ENCODE data around the gene MAPK12.

The MAPK12 gene

DNA sequence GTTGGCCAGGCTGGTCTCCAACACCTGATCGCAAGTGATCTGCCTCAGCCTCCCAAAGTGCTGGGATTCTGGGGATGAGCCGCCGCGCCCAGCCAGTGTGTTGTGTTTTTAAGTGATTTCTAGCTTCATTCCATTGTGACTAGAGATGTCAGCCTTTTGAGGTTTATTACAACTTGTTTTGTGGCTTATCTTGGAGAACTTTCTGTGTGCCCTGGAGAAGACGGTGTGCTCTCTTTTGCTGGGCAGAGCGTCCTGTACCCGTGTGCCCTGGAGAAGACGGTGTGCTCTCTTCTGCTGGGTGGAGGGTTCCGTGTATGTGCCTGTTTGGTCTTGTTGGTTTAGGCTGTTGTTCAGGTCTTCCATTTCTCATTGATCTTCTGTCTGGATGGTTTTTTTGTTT, 48.2 kb downstream of the MAPK12 start:
- TF ChIP-seq, protein P1, sequence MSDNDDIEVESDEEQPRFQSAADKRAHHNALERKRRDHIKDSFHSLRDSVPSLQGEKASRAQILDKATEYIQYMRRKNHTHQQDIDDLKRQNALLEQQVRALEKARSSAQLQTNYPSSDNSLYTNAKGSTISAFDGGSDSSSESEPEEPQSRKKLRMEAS (IDR thresholded peaks at IDR 0.05; ENCODE audit: low read depth, low read length) = no peak
- no peak for DNase-seq (ENCODE audit: low read depth)

DNA sequence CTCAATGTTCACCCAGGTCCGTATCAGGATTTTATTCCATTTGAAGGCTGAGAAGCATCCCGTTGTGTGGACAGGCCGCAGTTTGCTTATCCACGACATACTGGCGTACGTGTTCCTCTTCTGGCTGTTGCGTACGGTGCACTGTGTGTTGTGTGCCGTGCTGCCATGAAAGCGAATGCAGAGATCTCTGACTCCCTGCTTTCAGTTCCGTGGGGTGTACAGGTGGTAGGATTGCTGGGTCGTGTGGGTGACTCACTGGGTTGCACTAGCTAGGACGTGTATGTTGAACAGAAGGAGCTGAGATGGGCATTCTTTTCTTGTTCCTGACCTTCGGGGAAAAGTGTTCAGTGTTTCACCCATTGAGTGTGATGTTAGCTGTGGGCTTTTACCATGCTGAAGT, 50.3 kb downstream of the MAPK12 start:
- no peak overlapping the region for H3K4me3 ChIP-seq (ENCODE audit: low read depth, low read length)
- DNase-seq (ENCODE audit: low read depth) = no peak
- TF ChIP-seq, protein P1 (IDR thresholded peaks at IDR 0.05; ENCODE audit: low read depth, low read length) = no peak
- no peak for TF ChIP-seq CTCF (IDR thresholded peaks at IDR 0.05; ENCODE audit: low read depth, low read length)
- TF ChIP-seq POLR2A (IDR thresholded peaks at IDR 0.05; ENCODE audit: extremely low read depth, insufficient read length) = no peak
- no peak for TF ChIP-seq MYC (IDR thresholded peaks at IDR 0.05; ENCODE audit: low read depth, low read length)

More for the DNA sequence above, 48.2 kb downstream of the MAPK12 start:
- H3K4me3 ChIP-seq (ENCODE audit: low read depth, low read length) = no peak overlapping the region

- DNase-seq (ENCODE audit: low read depth) = no peak
- no peak overlapping the region for H3K4me3 ChIP-seq (ENCODE audit: low read depth, low read length)
- no peak for TF ChIP-seq CTCF (IDR thresholded peaks at IDR 0.05; ENCODE audit: low read depth, low read length)
- no peak for TF ChIP-seq POLR2A (IDR thresholded peaks at IDR 0.05; ENCODE audit: extremely low read depth, insufficient read length)
- TF ChIP-seq, protein P1 (IDR thresholded peaks at IDR 0.05; ENCODE audit: low read depth, low read length) = no peak
- TF ChIP-seq MYC (IDR thresholded peaks at IDR 0.05; ENCODE audit: low read depth, low read length) = no peak
Observed at GRCh38 chr22:50210378-50211139, 50.9 kb downstream of the MAPK12 start.

- H3K4me3 ChIP-seq (ENCODE audit: low read depth, low read length) = no peak overlapping the region
- TF ChIP-seq, protein P1 (IDR thresholded peaks at IDR 0.05; ENCODE audit: low read depth, low read length) = no peak
- no peak for TF ChIP-seq MYC (IDR thresholded peaks at IDR 0.05; ENCODE audit: low read depth, low read length)
- TF ChIP-seq CTCF (IDR thresholded peaks at IDR 0.05; ENCODE audit: low read depth, low read length) = peak; percentile 92
- TF ChIP-seq POLR2A (IDR thresholded peaks at IDR 0.05; ENCODE audit: extremely low read depth, insufficient read length) = no peak
- DNase-seq (ENCODE audit: low read depth) = peak; percentile 68
Observed at GRCh38 chr22:50209893-50210292, 51.6 kb downstream of the MAPK12 start.

DNA sequence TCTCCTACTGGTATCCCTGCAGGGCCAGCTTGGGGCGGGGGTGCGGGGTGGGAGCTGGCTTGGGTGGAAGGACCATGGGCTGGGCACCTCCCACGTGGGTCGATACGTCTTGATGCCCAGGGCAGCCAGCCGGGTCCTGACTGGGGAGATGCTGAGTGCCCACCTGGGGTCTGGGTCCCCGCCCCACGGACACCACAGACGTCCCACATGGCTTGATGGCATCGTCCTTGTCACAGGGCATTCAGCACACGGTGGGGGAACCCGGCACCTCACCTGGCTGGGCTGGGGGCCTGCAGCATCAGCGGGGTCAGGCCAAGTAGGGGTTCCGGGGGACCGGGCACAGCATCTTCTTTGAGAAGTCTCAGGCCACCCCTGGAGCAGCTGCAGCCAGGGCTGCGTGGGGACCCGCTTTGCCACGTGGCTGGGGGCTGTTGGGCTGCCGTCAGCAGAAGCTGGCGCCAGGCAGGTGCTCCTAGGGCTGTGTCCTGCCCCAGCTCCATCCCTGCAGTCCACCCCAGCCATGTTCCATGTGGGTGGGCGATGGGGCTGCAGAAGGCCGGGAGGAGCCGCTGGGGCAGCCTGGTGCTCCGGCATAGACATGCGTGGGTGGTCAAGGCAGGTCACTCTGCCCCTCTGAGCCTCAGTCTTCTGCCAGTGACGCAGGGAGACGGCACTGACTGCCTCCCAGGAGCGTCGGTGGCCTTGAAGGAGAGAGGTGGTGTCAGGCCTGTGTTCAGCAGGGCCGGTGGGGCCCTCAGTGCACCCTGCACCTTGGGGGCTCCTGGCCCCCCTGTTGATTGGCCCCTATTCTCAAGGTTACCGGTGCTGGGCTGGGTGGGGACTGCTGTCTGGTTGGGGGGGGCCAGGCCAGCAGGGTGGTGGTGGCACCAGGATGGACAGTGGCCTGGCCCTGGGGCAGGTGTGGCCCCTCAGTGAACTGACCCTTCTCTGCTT, 52.3 kb downstream of the MAPK12 start:
- H3K4me3 ChIP-seq (ENCODE audit: low read depth, low read length) = no peak overlapping the region
- TF ChIP-seq CTCF (IDR thresholded peaks at IDR 0.05; ENCODE audit: low read depth, low read length) = no peak
- no peak for DNase-seq (ENCODE audit: low read depth)

GRCh38 chr22:50208430-50208938, 53.0 kb downstream of the MAPK12 start:
- DNase-seq (ENCODE audit: low read depth) = no peak
- TF ChIP-seq, protein P1 (IDR thresholded peaks at IDR 0.05; ENCODE audit: low read depth, low read length) = no peak
- TF ChIP-seq CTCF (IDR thresholded peaks at IDR 0.05; ENCODE audit: low read depth, low read length) = no peak
- no peak for TF ChIP-seq MYC (IDR thresholded peaks at IDR 0.05; ENCODE audit: low read depth, low read length)
- TF ChIP-seq POLR2A (IDR thresholded peaks at IDR 0.05; ENCODE audit: extremely low read depth, insufficient read length) = no peak
- H3K4me3 ChIP-seq (ENCODE audit: low read depth, low read length) = no peak overlapping the region

Measured in NB4 (cell line).